HG03103 (cell line): Measurements from ENCODE around the gene GALNT9.

Experiments used
- ATAC-seq: cut with Tn5 transposase; IDR thresholded peaks from one replicate; pipeline ENCODE4 v1.9.1; 2021; ENCODE audit warnings: low read depth; ENCODE audit not compliant: unreplicated experiment

GALNT9 gene

GRCh38 chr12:132176385-132176919 lies 152.9 kb downstream of the GALNT9 start:
- no peak for ATAC-seq

GRCh38 chr12:132175496-132176384 lies 153.6 kb downstream of the GALNT9 start:
- no peak for ATAC-seq

- ATAC-seq: no peak
These were observed 154.4 kb downstream of the GALNT9 start for GRCh38 chr12:132174839-132175490.

GRCh38 chr12:132174015-132174838 lies 155.2 kb downstream of the GALNT9 start:
- no peak for ATAC-seq

- ATAC-seq: no peak
These were observed 156.0 kb downstream of the GALNT9 start for GRCh38 chr12:132173135-132174014.

GRCh38 chr12:132172619-132173018 lies 156.8 kb downstream of the GALNT9 start:
- ATAC-seq: no peak

GRCh38 chr12:132171968-132172521 lies 157.3 kb downstream of the GALNT9 start:
- ATAC-seq: no peak

GRCh38 chr12:132171293-132171967 lies 158.0 kb downstream of the GALNT9 start:
- no peak for ATAC-seq

GRCh38 chr12:132170637-132171292 lies 158.6 kb downstream of the GALNT9 start:
- ATAC-seq: no peak

GRCh38 chr12:132170094-132170636 lies 159.2 kb downstream of the GALNT9 start:
- ATAC-seq: no peak

- no peak for ATAC-seq
These were observed 160.0 kb downstream of the GALNT9 start for GRCh38 chr12:132169376-132169775.

- ATAC-seq: no peak
These were observed 160.9 kb downstream of the GALNT9 start for GRCh38 chr12:132168311-132169031.

- no peak for ATAC-seq
These were observed 161.6 kb downstream of the GALNT9 start for GRCh38 chr12:132167611-132168310.

GRCh38 chr12:132166801-132167591 lies 162.4 kb downstream of the GALNT9 start:
- no peak for ATAC-seq

GRCh38 chr12:132166093-132166492 lies 163.3 kb downstream of the GALNT9 start:
- ATAC-seq: no peak

- no peak for ATAC-seq
These were observed 163.8 kb downstream of the GALNT9 start for GRCh38 chr12:132165584-132165983.
